Measurements from ENCODE around the gene NTF4. TPM values are rescaled to one million over a fixed set of nuclear protein-coding genes. Genes with fewer than 3 reads are reported as not detected.
"Not testable (repeated sequence)": the region's sequence is repeated elsewhere in the genome, so short reads cannot be mapped to it uniquely, and the experiment has no call there.

The NTF4 gene
- total and polyA plus RNA-seq, 2 donors (not counting 1 experiment from before 2014, with no cell fraction given) = not detected

- H3K4me3 ChIP-seq (ENCODE audit: control extremely low read depth in 1 of 5, extremely low read depth in 1 of 5, insufficient read depth in 1 of 5, low read depth in 2 of 5, low read length in 4 of 5); H3K4me2 ChIP-seq (replicated peaks; ENCODE audit: low read depth, low read length, poor library complexity, severe bottlenecking); H3K36me3 ChIP-seq (replicated peaks in 1 of 2; ENCODE audit: control extremely low read depth in 1 of 2, control insufficient read depth in 1 of 2, extremely low read depth in 1 of 2, insufficient read depth in 2 of 2, low read length in 1 of 2); intact Hi-C loops (cut with micrococcal nuclease); H3K9me3 ChIP-seq (ENCODE audit: control extremely low read depth in 1 of 3, control insufficient read depth in 2 of 3, insufficient read depth in 1 of 3, low read length in 2 of 3); H3K9me3 Mint-ChIP-seq (ENCODE audit: insufficient read depth); H3K9ac ChIP-seq (ENCODE audit: low read length); DNase-seq; H3K27ac Mint-ChIP-seq; H3K4me1 Mint-ChIP-seq; ATAC-seq (ENCODE audit: low read depth); H3K79me2 ChIP-seq (ENCODE audit: control insufficient read depth, insufficient read depth, low read length); H4K20me1 ChIP-seq (ENCODE audit: control insufficient read depth, insufficient read depth, low read length, poor library complexity, severe bottlenecking); H3K4me1 ChIP-seq (ENCODE audit: control insufficient read depth in 2 of 2, insufficient read depth in 2 of 2, low read length in 2 of 2); H3K27me3 ChIP-seq (replicated peaks in 1 of 4; ENCODE audit: control extremely low read depth in 1 of 4, control insufficient read depth in 3 of 4, insufficient read depth in 4 of 4, low read length in 3 of 4); H3K4me3 Mint-ChIP-seq; H2AFZ ChIP-seq (ENCODE audit: insufficient read depth, low read depth, low read length, poor library complexity, severe bottlenecking); H3K27ac ChIP-seq (ENCODE audit: low read length in 2 of 2); POLR2A ChIA-PET: not testable (repeated sequence)
- peaks cover 11% of the 10 kb centered on the region for H3K27me3 Mint-ChIP-seq
- 100% methylated on average over 1 of the region's 8 CpGs for WGBS (ENCODE audit: insufficient coverage)
- CTCF ChIA-PET = interaction anchor here (0.6 kb wide), 1 partner anchor 34 kb away, joined by 3 read pairs; no protein-coding TSS in a partner anchor
Measured at GRCh38 chr19:49038111-49038510, 26.5 kb downstream of the NTF4 start.

GRCh38 chr19:49036815-49037214, 27.8 kb downstream of the NTF4 start, which contains the start of gene CGB1:
CGB1 (minus strand) TSS chr19:49036895; CDS start chr19:49036711, 184 bp downstream.
- H3K4me1 ChIP-seq (ENCODE audit: control insufficient read depth in 2 of 2, insufficient read depth in 2 of 2, low read length in 2 of 2); H3K4me3 Mint-ChIP-seq; ATAC-seq (ENCODE audit: low read depth); H2AFZ ChIP-seq (ENCODE audit: insufficient read depth, low read depth, low read length, poor library complexity, severe bottlenecking); H3K36me3 ChIP-seq (replicated peaks in 1 of 2; ENCODE audit: control extremely low read depth in 1 of 2, control insufficient read depth in 1 of 2, extremely low read depth in 1 of 2, insufficient read depth in 2 of 2, low read length in 1 of 2); H3K4me3 ChIP-seq (ENCODE audit: control extremely low read depth in 1 of 5, extremely low read depth in 1 of 5, insufficient read depth in 1 of 5, low read depth in 2 of 5, low read length in 4 of 5); H3K27ac ChIP-seq (ENCODE audit: low read length in 2 of 2); H3K9ac ChIP-seq (ENCODE audit: low read length); H3K9me3 ChIP-seq (ENCODE audit: control extremely low read depth in 1 of 3, control insufficient read depth in 2 of 3, insufficient read depth in 1 of 3, low read length in 2 of 3); H4K20me1 ChIP-seq (ENCODE audit: control insufficient read depth, insufficient read depth, low read length, poor library complexity, severe bottlenecking); POLR2A ChIA-PET; H3K27me3 Mint-ChIP-seq; H3K4me2 ChIP-seq (replicated peaks; ENCODE audit: low read depth, low read length, poor library complexity, severe bottlenecking); H3K27me3 ChIP-seq (replicated peaks in 1 of 4; ENCODE audit: control extremely low read depth in 1 of 4, control insufficient read depth in 3 of 4, insufficient read depth in 4 of 4, low read length in 3 of 4); H3K9me3 Mint-ChIP-seq (ENCODE audit: insufficient read depth); H3K79me2 ChIP-seq (ENCODE audit: control insufficient read depth, insufficient read depth, low read length); CTCF ChIA-PET; H3K4me1 Mint-ChIP-seq; intact Hi-C loops (cut with micrococcal nuclease): not testable (repeated sequence)
- TF ChIP-seq, protein P1, sequence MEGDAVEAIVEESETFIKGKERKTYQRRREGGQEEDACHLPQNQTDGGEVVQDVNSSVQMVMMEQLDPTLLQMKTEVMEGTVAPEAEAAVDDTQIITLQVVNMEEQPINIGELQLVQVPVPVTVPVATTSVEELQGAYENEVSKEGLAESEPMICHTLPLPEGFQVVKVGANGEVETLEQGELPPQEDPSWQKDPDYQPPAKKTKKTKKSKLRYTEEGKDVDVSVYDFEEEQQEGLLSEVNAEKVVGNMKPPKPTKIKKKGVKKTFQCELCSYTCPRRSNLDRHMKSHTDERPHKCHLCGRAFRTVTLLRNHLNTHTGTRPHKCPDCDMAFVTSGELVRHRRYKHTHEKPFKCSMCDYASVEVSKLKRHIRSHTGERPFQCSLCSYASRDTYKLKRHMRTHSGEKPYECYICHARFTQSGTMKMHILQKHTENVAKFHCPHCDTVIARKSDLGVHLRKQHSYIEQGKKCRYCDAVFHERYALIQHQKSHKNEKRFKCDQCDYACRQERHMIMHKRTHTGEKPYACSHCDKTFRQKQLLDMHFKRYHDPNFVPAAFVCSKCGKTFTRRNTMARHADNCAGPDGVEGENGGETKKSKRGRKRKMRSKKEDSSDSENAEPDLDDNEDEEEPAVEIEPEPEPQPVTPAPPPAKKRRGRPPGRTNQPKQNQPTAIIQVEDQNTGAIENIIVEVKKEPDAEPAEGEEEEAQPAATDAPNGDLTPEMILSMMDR (IDR thresholded peaks at IDR 0.05) = peak; percentile 43
- H3K27ac Mint-ChIP-seq = peak within 1 kb of the TSS; percentile 26
- WGBS (ENCODE audit: insufficient coverage) = 49% methylated on average over 9 of the region's 18 CpGs
- DNase-seq = peak; percentile 22

All from B cell (primary cell).